K562 (cell line): ENCODE results near the gene YARS1. TPM values are rescaled to one million over a fixed set of nuclear protein-coding genes. Genes with fewer than 3 reads are reported as not detected.
A peak's percentile ranks its signal among the peaks of the same experiment; 100 is the strongest.

ENCODE experiments used
- XRCC4 ChIP-seq: IDR thresholded peaks from one replicate; pipeline ENCODE4 v1.6.1; 2011; ENCODE audit not compliant: insufficient read depth, insufficient read length; ENCODE audit errors: extremely low read depth
- ZBTB17 ChIP-seq: fragments of 450-650 bp; formaldehyde crosslinking; IDR thresholded peaks from 2 replicates; pipeline ENCODE4 v1.4.0; 2020; ENCODE audit warnings: mild to moderate bottlenecking
- ZBTB40 ChIP-seq, 2 experiments: fragments of 450-650 bp in 1 of 2; sonication (generic) in 1 of 2; formaldehyde crosslinking in 1 of 2; IDR thresholded peaks; 2 replicates each; pipeline versions ENCODE4 v1.7.1 to v1.9.0; 2016 to 2022; ENCODE audit warnings: inconsistent platforms in 1 of 2, mild to moderate bottlenecking in 1 of 2, missing genetic modification reagents in 1 of 2
- polyA plus RNA-seq, 8 experiments: library from polyadenylated mRNA; depleted of rRNA in 4 of 8; stranded (reverse) in 5 of 8; unstranded in 3 of 8; fragments of >200 nt; fragmentation: Nextera tagmentation in 2 of 8; fragmentation: Illumina TruSeq in 1 of 8; extraction: Ambion mirVana in 2 of 8; extraction: Trizol in 1 of 8; gene quantifications; 2 replicates each; pipeline versions ENCODE4 v1.2.1 to v1.2.3, GENCODE V29; 2011 to 2014; ENCODE audit warnings: inconsistent platforms in 1 of 8, missing spikeins in 1 of 8
- total RNA-seq, 7 experiments: library from RNA; depleted of rRNA in 6 of 7; stranded (reverse); fragments of >200 nt in 6 of 7; fragmentation: Illumina TruSeq in 2 of 7; extraction: Trizol in 2 of 7; gene quantifications; 2 replicates each; pipeline versions ENCODE4 v1.2.1 to v1.2.3, GENCODE V29; 2011 to 2021; ENCODE audit warnings: low replicate concordance in 1 of 7
- TF ChIP-seq, protein P1 (sequence below), 2 experiments: fragments of 450-650 bp; formaldehyde crosslinking in 1 of 2; IDR thresholded peaks; 2 replicates each; pipeline versions ENCODE4 v1.4.0 to v1.6.1; 2014 to 2020; ENCODE audit warnings: mild to moderate bottlenecking in 2 of 2, borderline replicate concordance in 1 of 2, low read depth in 1 of 2

YARS1 gene
- total and polyA plus RNA-seq, 9 of the 15 experiments (the other 6 are each of a cell fraction or from before 2014, with no cell fraction given): 66.2 to 336 (median 201) TPM

DNA sequence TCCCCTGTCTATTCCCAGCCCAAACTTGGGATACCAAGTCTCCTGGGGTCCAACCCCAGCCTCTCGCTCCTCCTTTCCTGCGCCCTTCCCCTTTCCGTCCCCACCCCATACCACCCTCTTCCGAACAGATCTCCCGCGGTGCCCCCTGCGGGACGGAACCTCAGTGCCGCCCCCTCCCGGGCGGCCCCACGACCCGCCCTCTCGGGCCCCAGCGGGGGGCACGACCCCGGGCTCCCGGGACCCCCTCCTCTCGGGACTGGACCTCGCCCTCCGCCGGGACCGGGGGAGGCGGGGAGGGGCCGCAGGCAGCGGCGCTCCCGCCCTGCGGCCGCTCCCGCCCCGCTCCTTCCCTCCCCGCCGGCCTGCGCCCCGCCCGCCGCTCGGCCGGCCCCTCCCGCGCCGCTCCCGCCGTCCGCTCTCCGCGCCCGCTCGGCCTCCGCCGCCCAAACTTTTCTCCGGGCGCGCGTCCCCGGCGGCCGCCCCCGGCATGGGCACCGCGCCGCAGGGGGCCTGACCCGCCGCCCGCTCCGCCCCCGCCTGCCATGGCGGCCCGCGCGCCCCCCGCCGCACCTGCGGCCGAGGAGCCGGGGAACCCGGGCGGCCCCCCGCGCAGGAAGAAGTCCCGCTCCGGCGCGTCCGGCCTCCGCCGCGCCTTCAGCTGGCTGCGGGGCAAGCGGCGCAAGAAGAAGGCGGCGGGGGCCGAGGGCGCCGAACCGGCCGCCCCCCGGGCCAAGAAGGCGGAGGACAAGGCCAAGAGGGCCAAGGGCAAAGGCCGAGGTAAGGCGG lies 75.6 kb downstream of the YARS1 start (continued):
- peak; percentile 67; the same call in 1 of the 2 replicates for TF ChIP-seq ZBTB40 (IDR thresholded peaks at IDR 0.05)
- TF ChIP-seq ZBTB40 (CRISPR knock-in tag; IDR thresholded peaks at IDR 0.05): no peak
- TF ChIP-seq XRCC4: no peak
- TF ChIP-seq, protein P1, sequence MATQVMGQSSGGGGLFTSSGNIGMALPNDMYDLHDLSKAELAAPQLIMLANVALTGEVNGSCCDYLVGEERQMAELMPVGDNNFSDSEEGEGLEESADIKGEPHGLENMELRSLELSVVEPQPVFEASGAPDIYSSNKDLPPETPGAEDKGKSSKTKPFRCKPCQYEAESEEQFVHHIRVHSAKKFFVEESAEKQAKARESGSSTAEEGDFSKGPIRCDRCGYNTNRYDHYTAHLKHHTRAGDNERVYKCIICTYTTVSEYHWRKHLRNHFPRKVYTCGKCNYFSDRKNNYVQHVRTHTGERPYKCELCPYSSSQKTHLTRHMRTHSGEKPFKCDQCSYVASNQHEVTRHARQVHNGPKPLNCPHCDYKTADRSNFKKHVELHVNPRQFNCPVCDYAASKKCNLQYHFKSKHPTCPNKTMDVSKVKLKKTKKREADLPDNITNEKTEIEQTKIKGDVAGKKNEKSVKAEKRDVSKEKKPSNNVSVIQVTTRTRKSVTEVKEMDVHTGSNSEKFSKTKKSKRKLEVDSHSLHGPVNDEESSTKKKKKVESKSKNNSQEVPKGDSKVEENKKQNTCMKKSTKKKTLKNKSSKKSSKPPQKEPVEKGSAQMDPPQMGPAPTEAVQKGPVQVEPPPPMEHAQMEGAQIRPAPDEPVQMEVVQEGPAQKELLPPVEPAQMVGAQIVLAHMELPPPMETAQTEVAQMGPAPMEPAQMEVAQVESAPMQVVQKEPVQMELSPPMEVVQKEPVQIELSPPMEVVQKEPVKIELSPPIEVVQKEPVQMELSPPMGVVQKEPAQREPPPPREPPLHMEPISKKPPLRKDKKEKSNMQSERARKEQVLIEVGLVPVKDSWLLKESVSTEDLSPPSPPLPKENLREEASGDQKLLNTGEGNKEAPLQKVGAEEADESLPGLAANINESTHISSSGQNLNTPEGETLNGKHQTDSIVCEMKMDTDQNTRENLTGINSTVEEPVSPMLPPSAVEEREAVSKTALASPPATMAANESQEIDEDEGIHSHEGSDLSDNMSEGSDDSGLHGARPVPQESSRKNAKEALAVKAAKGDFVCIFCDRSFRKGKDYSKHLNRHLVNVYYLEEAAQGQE (IDR thresholded peaks at IDR 0.05; ENCODE audit: borderline replicate concordance): peak; percentile 49
- TF ChIP-seq, protein P1 (CRISPR knock-in tag; IDR thresholded peaks at IDR 0.05; ENCODE audit: low read depth): no peak
- 0 out of 2 replicates have a peak, but pooled peaks have one; percentile 50 for TF ChIP-seq ZBTB17 (CRISPR knock-in tag)
